ENCODE measurements around the gene PCYT1A.
"Not testable (repeated sequence)": the region's sequence is repeated elsewhere in the genome, so short reads cannot be mapped to it uniquely, and the experiment has no call there.

PCYT1A gene

GRCh38 chr3:196210673-196211556 lies 76.6 kb downstream of the PCYT1A start, which contains the start of gene ZDHHC19:
ZDHHC19 (minus strand) TSS chr3:196211400; CDS start chr3:196211315, 85 bp downstream.
- no peak for DNase-seq

GRCh38 chr3:196209944-196210672 lies 77.4 kb downstream of the PCYT1A start:
- not testable (repeated sequence) for DNase-seq

- DNase-seq = no peak
These were observed 78.4 kb downstream of the PCYT1A start for GRCh38 chr3:196208942-196209695.

- no peak for DNase-seq
These were observed 79.5 kb downstream of the PCYT1A start for GRCh38 chr3:196207833-196208607.

- no peak for DNase-seq
These were observed 80.2 kb downstream of the PCYT1A start for GRCh38 chr3:196207159-196207832.

- not testable (repeated sequence) for DNase-seq
These were observed 81.9 kb downstream of the PCYT1A start for GRCh38 chr3:196205442-196206205.

- no peak for DNase-seq
These were observed 83.7 kb downstream of the PCYT1A start for GRCh38 chr3:196203846-196204245.

GRCh38 chr3:196202516-196202970 lies 85.0 kb downstream of the PCYT1A start:
- no peak for DNase-seq

GRCh38 chr3:196198771-196199753 lies 88.5 kb downstream of the PCYT1A start:
- DNase-seq = peak; percentile 29

GRCh38 chr3:196198081-196198675 lies 89.3 kb downstream of the PCYT1A start:
- no peak for DNase-seq

- no peak for DNase-seq
These were observed 90.0 kb downstream of the PCYT1A start for GRCh38 chr3:196197524-196197923.

GRCh38 chr3:196195664-196196265 lies 91.8 kb downstream of the PCYT1A start:
- DNase-seq = no peak

- DNase-seq = no peak
These were observed 93.0 kb downstream of the PCYT1A start for GRCh38 chr3:196194542-196194915.

- DNase-seq = no peak
These were observed 93.6 kb downstream of the PCYT1A start for GRCh38 chr3:196193736-196194541.

- no peak for DNase-seq
These were observed 94.3 kb downstream of the PCYT1A start for GRCh38 chr3:196193133-196193735.

- DNase-seq = no peak
These were observed 94.9 kb downstream of the PCYT1A start for GRCh38 chr3:196192524-196193051.

GRCh38 chr3:196192036-196192523 lies 95.4 kb downstream of the PCYT1A start:
- no peak for DNase-seq

All from NCI-H69 (cell line).